HG03442 (cell line): ENCODE measurements around the gene CDC34.

Experiments used
- ATAC-seq: cut with Tn5 transposase; IDR thresholded peaks from one replicate; pipeline ENCODE4 v1.9.1; 2021; ENCODE audit warnings: mild to moderate bottlenecking, moderate library complexity; ENCODE audit not compliant: unreplicated experiment

The CDC34 gene

DNA sequence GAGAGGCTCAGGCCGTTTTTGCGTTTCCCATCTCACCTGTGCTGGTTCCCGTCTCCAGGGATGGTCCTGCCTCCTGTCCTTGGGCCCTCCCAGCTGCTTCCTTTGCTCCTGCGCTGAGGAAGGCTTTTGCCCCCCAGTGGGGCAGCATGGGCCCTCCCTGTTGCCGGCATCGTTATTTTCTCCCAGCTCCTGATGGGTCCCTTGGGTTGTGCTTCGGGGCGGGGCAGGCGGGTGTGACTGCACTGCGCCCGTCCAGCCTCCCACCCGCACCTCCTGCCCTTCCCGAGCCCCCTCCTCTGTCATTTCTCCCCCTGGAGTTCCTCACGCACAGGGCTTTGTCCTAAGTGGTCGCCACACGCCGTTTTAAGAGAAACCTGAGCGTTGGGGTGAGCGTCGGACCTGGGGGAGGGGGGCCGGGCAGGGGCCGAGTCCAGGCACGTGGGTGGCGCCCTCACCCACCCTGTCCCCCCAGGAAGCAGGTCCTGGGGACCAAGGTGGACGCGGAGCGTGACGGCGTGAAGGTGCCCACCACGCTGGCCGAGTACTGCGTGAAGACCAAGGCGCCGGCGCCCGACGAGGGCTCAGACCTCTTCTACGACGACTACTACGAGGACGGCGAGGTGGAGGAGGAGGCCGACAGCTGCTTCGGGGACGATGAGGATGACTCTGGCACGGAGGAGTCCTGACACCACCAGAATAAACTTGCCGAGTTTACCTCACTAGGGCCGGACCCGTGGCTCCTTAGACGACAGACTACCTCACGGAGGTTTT lies 9.5 kb downstream of the CDC34 start:
- ATAC-seq = no peak

DNA sequence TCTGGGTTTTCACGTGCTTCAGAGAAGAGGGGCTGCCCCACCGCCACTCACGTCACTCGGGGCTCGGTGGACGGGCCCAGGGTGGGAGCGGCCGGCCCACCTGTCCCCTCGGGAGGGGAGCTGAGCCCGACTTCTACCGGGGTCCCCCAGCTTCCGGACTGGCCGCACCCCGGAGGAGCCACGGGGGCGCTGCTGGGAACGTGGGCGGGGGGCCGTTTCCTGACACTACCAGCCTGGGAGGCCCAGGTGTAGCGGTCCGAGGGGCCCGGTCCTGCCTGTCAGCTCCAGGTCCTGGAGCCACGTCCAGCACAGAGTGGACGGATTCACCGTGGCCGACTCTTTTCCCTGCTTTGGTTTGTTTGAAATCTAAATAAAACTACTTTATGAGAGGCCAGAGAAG lies 10.1 kb downstream of the CDC34 start:
- ATAC-seq = no peak

DNA sequence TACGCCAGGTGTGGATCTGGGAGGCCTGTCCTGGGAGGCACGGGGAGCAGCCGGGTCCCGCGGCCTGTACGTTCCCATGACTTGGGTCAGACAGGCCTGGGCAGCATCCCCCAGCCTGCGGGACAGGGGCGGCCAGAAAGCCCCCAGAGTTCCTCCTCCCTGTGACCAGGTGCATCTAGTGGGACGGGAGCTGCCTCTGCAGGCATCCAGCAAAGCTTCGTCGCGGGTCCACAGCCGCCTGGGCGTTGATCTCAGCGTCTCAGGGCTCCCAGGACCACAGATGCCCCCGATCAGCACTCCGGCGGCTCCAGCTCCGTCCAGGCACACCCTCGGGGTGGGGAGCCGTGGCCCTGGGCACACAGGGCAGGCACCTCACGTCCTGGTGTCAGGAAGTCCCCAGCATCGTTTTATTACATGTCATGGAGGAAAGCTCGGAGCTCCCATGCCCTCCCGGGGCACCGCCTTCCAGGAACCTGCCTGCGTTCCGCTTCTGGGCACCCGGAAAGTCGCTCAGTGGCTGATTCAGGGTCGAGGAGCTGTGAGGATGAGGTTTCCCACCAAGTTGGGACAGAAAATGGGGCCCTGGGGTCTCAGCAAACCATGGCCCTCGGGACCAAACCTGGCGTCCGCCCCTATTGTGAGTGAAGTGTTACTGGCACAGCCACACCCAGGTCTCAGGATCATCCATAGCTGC lies 10.8 kb downstream of the CDC34 start:
- ATAC-seq = no peak

DNA sequence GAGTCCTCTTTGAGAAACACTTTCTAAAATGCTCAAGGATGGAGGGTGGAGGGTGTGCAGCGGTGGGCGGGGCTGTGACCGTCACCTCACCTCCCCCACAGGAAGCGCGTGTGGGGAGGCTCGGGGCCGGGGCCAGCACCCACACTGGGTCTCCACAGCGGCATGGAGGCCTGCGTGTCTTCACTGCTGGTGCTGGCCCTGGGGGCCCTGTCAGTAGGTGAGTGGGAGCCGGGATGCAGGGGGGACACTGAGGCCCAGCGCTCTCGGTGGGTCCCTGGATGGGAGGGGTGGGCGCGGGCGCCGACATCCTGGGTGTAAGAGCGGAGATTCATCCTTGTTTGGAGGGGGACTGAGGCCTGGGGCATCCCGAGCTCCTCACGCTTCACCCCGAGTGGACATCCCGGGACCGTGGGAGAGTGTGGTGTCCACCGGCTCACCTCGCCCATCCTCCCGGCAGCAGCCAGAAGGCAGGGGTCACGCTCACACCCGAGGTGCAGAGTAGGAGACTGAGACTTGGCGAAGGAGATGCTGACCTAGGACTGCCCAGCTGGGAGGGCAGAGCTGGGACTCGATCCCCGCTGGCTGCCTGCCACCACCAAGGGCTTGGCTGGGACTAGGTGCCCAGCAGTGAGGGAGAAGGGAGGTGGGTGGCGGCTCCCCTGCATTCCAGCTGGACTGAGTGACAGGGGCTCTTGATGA lies 12.5 kb downstream of the CDC34 start, which contains the start of gene GZMM:
GZMM (plus strand) TSS at position 144 of the 699 bp plus-strand sequence; CDS start at position 163, 19 bp downstream.
- ATAC-seq = no peak

DNA sequence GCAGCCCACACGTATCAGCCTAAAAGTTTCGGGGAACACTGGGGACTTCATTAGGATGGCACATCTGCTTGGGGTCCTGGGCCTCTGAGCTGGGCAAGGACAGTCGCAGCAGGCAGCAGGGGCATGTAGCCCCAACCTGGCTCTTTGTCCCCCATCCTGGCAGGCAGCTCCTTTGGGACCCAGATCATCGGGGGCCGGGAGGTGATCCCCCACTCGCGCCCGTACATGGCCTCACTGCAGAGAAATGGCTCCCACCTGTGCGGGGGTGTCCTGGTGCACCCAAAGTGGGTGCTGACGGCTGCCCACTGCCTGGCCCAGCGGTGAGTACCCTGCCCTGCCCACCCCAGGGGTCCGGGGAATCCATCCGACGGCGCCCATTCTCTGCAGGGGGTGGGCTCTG lies 15.6 kb downstream of the CDC34 start:
- no peak for ATAC-seq

DNA sequence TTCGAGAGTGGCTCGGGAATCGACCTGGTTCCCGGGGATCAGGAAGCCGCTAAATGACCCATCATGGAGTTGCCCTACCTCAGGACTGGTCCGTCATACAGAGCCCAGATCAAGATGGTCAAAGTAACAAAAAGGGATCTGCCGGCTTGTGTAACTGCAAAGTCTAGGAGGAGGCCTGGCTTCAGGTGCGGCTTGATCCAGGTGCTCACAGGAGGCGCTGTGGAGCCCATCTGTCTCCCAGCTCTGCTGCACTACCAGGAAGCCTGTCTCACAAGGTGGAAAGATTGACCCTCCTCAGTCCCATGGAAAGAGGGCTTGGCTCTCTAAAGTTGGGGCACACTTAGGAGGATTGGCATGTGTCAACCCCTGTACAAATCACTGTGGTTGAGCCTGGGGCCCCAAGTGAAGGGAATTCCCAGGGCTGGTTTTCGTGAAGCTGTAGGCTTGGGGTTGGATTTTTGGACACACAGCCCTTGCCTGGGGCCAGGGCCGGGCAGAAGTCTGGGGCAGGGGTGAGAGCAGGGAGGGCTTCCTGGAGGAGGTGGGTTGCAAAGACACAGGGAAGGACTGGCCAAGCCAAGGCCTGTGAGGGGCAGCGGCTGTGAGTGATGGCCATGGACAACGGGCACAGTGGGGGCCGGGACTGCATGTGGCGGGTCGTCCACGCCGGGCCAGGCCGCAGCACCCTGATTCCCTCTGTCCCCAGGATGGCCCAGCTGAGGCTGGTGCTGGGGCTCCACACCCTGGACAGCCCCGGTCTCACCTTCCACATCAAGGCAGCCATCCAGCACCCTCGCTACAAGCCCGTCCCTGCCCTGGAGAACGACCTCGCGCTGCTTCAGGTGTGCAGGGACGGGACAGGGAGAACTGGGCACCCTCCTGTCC lies 16.5 kb downstream of the CDC34 start:
- no peak for ATAC-seq

DNA sequence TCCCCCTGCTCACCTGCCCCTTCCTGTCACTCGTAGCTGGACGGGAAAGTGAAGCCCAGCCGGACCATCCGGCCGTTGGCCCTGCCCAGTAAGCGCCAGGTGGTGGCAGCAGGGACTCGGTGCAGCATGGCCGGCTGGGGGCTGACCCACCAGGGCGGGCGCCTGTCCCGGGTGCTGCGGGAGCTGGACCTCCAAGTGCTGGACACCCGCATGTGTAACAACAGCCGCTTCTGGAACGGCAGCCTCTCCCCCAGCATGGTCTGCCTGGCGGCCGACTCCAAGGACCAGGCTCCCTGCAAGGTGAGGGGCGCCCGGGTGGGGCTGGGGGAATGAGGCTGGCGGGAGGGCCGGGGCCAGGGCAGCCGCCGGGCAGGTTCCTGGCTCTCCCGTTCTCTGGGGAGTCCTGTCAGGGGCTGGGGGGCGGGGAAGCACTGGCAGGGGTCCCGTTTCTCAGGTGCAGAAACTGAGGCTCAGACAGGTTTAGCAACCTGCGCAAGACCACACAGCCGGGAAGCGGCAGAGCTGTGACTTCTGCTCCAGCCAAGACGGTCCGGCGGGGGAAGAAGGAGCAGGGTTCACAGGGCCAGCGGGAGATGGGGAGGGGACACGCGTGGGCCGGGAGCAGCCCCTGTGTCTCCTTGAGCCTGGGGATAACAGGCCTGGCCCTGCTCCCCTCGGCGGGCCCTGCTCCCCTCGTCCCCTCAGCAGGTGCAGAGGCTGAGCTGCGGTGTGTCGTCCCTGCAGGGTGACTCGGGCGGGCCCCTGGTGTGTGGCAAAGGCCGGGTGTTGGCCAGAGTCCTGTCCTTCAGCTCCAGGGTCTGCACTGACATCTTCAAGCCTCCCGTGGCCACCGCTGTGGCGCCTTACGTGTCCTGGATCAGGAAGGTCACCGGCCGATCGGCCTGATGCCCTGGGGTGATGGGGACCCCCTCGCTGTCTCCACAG lies 17.6 kb downstream of the CDC34 start:
- no peak for ATAC-seq

DNA sequence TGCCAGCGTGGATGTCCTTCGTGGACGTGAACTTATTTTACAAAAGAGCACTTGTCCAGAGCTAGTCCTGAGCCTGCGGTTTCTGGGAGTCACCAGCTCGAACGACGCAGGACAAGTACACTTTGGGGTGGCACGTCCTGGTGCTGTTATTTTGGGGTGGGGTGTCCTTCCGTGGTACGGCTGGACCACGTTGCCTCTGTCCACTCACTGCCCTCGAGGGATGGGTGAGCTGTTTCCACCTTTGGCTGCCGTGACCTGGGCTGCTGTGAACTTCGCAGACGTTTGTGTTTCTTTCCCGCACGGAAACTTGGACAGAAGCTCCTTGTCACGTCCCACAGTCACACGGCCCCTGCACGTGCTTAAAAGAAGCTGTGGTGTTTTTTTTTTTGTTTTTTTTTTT lies 23.3 kb downstream of the CDC34 start:
- ATAC-seq = no peak

DNA sequence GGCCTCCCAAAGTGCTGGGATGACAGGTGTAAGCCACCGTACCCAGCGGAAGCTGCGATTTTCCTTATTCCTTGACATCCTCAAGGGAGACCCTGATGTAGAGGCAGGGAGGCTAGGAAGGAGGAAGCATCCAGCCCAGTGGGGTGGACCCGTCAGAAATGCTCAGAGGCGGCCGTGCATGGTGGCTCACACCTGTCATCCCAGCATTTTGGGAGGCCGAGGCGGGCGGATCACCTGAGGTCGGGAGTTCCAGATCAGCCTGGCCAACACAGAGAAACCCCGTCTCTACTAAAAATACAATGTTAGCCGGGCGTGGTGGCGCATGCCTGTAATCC lies 23.9 kb downstream of the CDC34 start:
- no peak for ATAC-seq

DNA sequence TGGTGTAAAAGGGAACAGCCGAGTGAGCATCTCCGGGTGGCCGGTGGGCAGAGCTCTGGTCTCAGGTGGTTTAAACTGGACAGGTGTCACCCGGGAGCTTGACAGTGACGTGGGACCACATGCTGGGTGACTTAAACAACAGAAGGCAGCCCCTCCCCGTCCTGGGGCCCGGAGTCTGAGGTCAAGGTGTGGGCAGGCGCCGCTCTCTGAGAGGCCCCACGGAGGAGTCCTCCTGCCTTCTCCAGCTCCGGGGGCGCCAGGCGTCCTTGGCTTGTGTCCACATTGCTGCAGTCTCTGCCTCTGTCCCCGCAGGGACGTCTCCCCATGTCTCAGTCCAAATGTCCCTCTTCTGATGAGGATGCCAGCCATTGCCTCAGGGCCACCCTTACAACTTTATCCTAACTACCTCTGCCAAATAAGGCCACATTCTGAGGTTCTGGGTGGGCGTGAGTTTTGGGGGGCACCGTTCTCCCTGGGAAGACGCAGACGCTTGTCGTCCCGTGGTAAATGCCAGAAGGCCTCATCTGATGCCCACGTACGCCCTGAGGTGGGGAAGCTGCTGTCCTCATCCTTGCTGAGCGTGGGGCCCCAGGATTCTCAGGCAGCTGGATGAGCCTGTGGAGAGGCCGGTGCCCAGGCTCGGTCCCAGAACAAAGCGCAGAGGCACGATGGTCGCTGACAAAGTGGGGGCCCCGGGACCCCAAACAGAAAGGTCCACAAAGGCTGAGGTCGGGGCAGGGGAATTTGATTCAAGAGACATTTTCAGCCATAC lies 25.2 kb downstream of the CDC34 start:
- ATAC-seq = no peak

DNA sequence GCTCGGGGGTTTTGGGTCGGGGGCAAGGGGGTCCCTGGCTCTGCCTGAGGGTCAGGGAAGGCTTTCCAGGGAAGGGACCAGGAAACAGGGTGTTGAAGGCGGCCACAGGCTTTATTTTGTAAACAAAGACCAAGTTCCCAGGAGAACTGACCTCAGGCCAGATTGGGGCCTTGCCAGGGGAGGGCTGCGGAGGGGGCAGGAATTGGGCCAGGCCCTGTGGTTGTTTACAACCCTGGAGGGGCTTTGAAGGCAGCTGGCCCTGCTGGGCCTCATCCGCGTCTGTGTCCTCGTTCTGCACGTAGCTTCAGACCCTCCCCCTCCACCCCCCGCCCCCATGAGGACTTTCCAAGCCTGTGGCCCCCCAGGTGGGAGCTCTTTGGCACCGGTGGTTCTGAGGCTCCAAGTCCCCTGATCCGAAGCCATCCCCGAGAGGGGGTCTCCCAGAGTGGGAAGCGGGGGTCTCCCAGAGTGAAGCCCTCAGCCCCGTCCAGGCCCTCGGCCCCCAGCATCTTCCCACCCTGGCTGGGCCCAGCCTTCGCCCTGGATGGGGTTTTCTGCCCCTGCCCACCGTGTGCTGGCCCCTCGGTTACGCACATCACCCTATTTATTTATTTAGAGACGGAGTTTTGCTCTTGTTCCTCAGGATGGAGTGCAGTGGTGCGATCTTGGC lies 27.3 kb downstream of the CDC34 start:
- ATAC-seq = no peak

DNA sequence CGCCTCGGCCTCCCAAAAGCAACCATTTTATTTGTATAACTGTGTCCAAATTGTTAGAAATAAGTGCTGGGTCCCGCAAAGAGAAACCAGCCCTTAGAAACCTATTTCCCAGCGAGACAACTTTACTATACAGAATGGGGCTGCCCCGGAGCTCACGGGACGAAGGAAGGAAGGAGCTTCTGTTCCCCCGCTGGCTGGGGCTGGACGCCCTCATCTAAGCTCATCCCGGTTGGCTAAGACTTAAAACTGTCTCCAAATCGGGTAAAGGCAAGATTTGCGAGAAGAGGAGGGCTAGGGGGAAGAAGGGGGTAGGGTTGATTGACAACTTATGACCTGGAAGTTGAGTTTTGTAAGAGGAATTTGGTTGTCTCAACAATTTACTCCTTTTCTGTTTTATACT lies 28.6 kb downstream of the CDC34 start:
- ATAC-seq = no peak

DNA sequence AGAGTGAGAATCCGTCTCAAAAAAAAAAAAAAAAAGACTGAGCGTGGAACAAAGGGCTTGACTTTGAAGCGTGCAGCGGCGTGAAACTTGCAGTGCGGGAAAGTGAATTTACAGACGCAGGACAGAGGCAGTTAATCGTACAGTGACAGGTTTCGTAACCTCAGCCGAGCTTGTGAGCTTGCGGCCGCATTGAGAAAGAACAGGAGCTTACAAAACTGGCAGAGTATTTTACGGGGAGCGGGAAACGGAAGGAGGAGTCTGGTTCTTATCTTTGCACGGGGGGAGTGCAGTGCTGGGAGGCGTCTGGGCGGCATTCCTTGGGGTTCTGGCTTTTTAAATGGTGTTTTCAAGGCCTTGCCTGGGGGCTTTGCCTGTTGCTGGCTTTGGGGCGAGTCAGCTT lies 34.8 kb downstream of the CDC34 start:
- ATAC-seq = no peak

DNA sequence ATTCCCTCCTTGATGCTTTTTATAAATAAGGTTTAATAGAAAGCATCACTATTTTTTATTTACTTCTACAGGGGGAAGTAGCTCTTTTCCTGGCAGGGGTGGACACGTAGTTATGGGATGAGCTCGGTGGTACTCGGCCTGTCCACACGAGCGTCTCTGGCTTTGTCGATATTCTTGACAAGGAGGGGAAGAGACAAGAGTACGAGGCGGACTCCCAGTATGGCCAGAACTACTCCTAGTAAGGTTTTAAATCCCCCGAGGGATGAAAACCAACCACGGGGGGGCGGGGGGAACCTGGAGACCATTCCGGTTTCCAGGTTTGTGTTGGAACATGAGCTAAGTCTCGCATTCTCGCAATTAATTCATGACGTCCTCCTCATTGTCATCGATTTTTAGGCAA lies 35.3 kb downstream of the CDC34 start:
- ATAC-seq = no peak

DNA sequence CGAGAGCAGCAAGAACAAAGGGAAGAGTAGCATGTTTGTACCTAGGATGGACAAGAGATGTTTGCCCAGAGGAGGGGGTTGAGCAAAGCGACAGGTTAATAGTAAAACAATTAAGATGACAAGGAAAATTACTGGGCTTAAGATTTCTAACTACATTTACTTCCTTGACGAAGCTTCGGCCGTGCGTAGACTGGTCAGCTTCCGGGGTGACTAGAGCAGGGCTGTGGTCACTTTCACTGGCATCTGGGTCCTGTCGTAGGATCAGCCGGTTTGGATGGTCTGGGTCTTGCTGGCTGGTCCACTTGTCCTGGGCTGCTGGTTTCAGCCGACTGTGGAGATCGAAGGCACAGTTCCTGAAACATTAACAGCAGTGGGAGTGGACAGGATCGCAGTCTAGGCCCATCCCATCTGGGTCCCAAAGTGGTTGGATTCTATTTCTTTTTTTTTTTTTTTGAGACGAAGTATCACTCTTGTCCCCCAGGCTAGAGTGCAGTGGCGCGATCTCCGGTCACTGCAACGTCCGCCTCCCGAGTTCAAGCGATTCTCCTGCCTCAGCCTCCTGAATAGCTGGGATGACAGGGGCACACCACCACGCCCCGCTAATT lies 35.8 kb downstream of the CDC34 start:
- ATAC-seq = no peak

DNA sequence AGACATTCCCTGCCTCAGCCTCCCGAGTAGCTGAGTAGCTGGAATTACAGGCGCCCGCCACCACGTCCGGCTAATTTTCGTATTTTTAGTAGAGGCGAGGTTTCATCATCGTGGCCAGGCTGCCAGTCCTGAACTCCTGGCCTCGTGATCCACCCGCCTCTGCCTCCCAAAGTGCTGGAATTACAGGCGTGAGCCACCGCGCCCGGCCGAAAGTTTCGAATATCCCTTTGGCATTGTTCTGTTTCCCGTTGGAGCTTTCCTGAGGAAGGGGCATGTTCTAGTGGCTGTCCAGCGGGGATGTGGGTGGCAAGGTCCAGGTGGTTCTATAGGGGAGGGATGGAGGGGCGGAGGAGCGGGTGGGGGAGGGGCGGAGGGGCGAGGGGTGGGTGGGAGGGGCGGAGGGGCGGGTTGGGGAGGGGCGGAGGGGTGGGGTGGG lies 38.7 kb downstream of the CDC34 start:
- no peak for ATAC-seq

DNA sequence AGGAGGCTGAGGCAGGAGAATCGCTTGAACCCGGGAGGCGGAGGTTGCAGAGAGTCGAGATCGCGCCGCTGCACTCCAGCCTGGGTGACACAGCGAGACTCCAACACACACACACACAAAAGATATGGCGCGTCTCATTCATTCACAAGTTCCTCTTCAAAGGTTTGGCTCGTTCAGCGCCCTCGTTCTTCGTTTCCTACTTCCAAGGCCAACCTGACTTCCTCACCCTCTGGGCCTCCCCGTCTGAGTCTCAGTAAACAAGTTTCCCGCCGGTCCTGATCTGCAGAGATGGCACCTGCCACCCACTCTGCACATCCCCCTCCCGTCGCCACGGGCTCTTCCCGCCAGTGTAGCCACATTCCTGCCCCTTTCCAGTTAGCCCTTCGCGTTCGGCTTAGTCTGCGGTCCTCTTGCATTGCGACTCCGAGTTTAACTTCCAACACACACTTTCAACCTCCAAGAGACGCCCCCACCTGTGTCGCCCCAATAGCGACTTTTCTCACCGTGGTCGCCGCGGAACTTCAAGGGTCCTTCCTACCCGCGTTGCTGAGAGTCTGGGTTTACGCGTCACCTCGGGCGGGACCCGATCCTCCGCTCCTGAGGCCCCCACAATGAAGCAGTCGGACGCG lies 39.5 kb downstream of the CDC34 start:
- no peak for ATAC-seq

DNA sequence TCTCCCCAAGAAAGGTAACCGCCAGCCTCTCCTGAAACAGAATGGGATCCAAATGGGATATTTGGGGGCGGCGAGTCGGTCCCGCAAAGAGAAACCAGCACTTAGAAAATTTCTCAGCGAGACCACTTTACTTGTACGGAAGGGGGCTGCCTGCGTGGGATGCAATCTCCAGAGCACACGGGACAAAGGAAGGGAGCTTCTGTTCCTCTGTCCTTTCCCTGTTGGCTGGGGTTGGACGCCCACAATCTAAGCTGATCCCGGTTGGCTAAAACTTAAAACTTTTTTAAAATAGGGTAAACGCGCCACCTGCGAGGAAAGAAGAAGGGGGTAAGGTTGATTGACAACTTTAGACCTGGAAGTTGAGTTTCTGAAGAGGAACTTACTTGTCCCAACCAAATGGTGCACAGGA lies 40.0 kb downstream of the CDC34 start:
- ATAC-seq = no peak
